Measurements from ENCODE around the gene ITPK1.

ITPK1 gene

DNA sequence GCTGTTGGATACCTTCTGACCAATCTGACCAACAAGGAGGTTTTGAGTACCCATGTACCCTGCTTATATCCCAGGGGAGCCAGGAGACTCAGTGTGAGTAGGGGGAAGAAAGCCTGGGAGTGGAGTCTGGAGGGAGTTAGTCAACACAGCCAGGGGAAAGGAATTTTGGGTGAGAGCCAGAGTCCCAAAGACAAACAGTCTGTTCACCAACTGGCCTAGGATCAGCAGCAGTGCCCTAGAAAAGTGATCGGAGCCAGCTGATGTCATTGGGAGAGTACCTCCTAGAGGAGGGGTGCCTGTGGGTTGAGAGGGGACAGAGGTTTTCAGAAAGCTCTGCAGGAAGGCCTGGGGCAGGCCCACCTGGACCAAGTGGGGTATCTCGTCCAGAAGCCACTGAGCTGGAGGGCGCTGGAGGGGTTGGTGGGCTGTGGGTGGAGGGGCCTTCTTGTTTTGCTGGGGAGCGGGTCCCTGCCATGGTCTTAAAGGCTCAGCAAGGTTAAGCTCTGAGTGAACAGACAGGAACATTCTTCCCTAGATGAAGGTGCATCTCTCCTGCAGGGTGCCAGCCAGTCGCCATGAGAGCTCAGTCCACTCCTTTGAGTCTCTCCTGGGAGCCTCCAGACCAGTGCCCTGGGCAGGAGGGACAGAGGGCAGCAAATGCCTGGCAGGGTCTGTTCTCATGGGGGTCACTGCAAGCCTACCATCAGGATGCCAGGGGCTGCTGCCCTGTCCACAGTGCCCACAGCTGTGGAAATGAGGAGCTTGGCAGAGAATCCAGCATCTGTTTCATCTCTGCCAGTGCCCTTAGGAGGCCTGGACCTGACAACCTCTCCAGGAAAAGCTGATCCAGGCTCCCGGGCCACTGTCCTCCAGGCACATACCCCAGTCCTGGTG, 129.2 kb downstream of the ITPK1 start:
- H3K23ac ChIP-seq (ENCODE audit: low read length): no peak overlapping the region
- no peaks in the 10 kb centered on the region for H3K4me1 ChIP-seq (ENCODE audit: control insufficient read depth, low read depth, low read length)
- no peak overlapping the region for H3K4ac ChIP-seq (ENCODE audit: low read depth, low read length)
- no CpG with 5 or more reads among the region's 6 CpGs for WGBS (ENCODE audit: extremely low coverage, insufficient coverage, low lambda C conversion rate)
- no peak overlapping the region for H2BK5ac ChIP-seq (ENCODE audit: low read length)
- no peak overlapping the region for H4K5ac ChIP-seq (ENCODE audit: low read length)
- no peaks in the 10 kb centered on the region for H3K36me3 ChIP-seq (ENCODE audit: control insufficient read depth, insufficient read depth, low read length)
- no peak overlapping the region for H2BK120ac ChIP-seq (ENCODE audit: low read depth, low read length)
- DNase-seq: no peak
- no peak overlapping the region for H3K56ac ChIP-seq (ENCODE audit: low read length)
- H3K4me2 ChIP-seq (ENCODE audit: low read length): no peak overlapping the region
- H3K79me2 ChIP-seq (ENCODE audit: control insufficient read depth, insufficient read depth, low read length): no peaks in the 10 kb centered on the region
- H4K8ac ChIP-seq (ENCODE audit: low read depth, low read length): no peak overlapping the region
- H3K18ac ChIP-seq (ENCODE audit: low read length): no peak overlapping the region
- no peak overlapping the region for H3K4me3 ChIP-seq (ENCODE audit: low read length)
- H3K9ac ChIP-seq (ENCODE audit: low read length): no peak overlapping the region
- H2AK5ac ChIP-seq (ENCODE audit: low read length): no peak overlapping the region
- H3K27ac ChIP-seq (ENCODE audit: low read depth, low read length): no peak overlapping the region
- no peak overlapping the region for H2BK15ac ChIP-seq (replicated peaks; ENCODE audit: low read depth)
- H3K27me3 ChIP-seq (ENCODE audit: insufficient read depth, low read length, poor library complexity): no peaks in the 10 kb centered on the region
- no peaks in the 10 kb centered on the region for H3K79me1 ChIP-seq (ENCODE audit: low read length)

- no peak overlapping the region for H3K56ac ChIP-seq (ENCODE audit: low read length)
- no peak overlapping the region for H4K5ac ChIP-seq (ENCODE audit: low read length)
- H3K18ac ChIP-seq (ENCODE audit: low read length): no peak overlapping the region
- no peak overlapping the region for H4K8ac ChIP-seq (ENCODE audit: low read depth, low read length)
- no CpG with 5 or more reads among the region's 4 CpGs for WGBS (ENCODE audit: extremely low coverage, insufficient coverage, low lambda C conversion rate)
- H3K79me2 ChIP-seq (ENCODE audit: control insufficient read depth, insufficient read depth, low read length): no peaks in the 10 kb centered on the region
- no peak overlapping the region for H3K23ac ChIP-seq (ENCODE audit: low read length)
- H3K9ac ChIP-seq (ENCODE audit: low read length): no peak overlapping the region
- H3K4me3 ChIP-seq (ENCODE audit: low read length): no peak overlapping the region
- no peak overlapping the region for H3K27ac ChIP-seq (ENCODE audit: low read depth, low read length)
- no peak overlapping the region for H2BK5ac ChIP-seq (ENCODE audit: low read length)
- H3K36me3 ChIP-seq (ENCODE audit: control insufficient read depth, insufficient read depth, low read length): no peaks in the 10 kb centered on the region
- H3K4me2 ChIP-seq (ENCODE audit: low read length): no peak overlapping the region
- no peak overlapping the region for H3K4ac ChIP-seq (ENCODE audit: low read depth, low read length)
- H3K27me3 ChIP-seq (ENCODE audit: insufficient read depth, low read length, poor library complexity): no peaks in the 10 kb centered on the region
- H3K79me1 ChIP-seq (ENCODE audit: low read length): no peaks in the 10 kb centered on the region
- no peak for DNase-seq
- no peak overlapping the region for H2BK120ac ChIP-seq (ENCODE audit: low read depth, low read length)
- no peaks in the 10 kb centered on the region for H3K4me1 ChIP-seq (ENCODE audit: control insufficient read depth, low read depth, low read length)
- no peak overlapping the region for H2AK5ac ChIP-seq (ENCODE audit: low read length)
- H2BK15ac ChIP-seq (replicated peaks; ENCODE audit: low read depth): no peak overlapping the region
Observed at GRCh38 chr14:92985521-92985920, 130.2 kb downstream of the ITPK1 start.

- H2AK5ac ChIP-seq (ENCODE audit: low read length): no peak overlapping the region
- H4K5ac ChIP-seq (ENCODE audit: low read length): no peak overlapping the region
- H2BK5ac ChIP-seq (ENCODE audit: low read length): no peak overlapping the region
- H3K79me2 ChIP-seq (ENCODE audit: control insufficient read depth, insufficient read depth, low read length): no peaks in the 10 kb centered on the region
- H3K79me1 ChIP-seq (ENCODE audit: low read length): no peaks in the 10 kb centered on the region
- DNase-seq: no peak
- H3K4me1 ChIP-seq (ENCODE audit: control insufficient read depth, low read depth, low read length): no peaks in the 10 kb centered on the region
- H3K9ac ChIP-seq (ENCODE audit: low read length): no peak overlapping the region
- H4K8ac ChIP-seq (ENCODE audit: low read depth, low read length): no peak overlapping the region
- H2BK15ac ChIP-seq (replicated peaks; ENCODE audit: low read depth): no peak overlapping the region
- H3K23ac ChIP-seq (ENCODE audit: low read length): no peak overlapping the region
- H3K27me3 ChIP-seq (ENCODE audit: insufficient read depth, low read length, poor library complexity): no peaks in the 10 kb centered on the region
- no peak overlapping the region for H3K27ac ChIP-seq (ENCODE audit: low read depth, low read length)
- no peak overlapping the region for H3K4ac ChIP-seq (ENCODE audit: low read depth, low read length)
- WGBS (ENCODE audit: extremely low coverage, insufficient coverage, low lambda C conversion rate): no CpG with 5 or more reads among the region's 4 CpGs
- no peak overlapping the region for H2BK120ac ChIP-seq (ENCODE audit: low read depth, low read length)
- no peaks in the 10 kb centered on the region for H3K36me3 ChIP-seq (ENCODE audit: control insufficient read depth, insufficient read depth, low read length)
- no peak overlapping the region for H3K4me3 ChIP-seq (ENCODE audit: low read length)
- H3K18ac ChIP-seq (ENCODE audit: low read length): no peak overlapping the region
- no peak overlapping the region for H3K56ac ChIP-seq (ENCODE audit: low read length)
- H3K4me2 ChIP-seq (ENCODE audit: low read length): no peak overlapping the region
Observed at GRCh38 chr14:92984896-92985295, 130.8 kb downstream of the ITPK1 start.

DNA sequence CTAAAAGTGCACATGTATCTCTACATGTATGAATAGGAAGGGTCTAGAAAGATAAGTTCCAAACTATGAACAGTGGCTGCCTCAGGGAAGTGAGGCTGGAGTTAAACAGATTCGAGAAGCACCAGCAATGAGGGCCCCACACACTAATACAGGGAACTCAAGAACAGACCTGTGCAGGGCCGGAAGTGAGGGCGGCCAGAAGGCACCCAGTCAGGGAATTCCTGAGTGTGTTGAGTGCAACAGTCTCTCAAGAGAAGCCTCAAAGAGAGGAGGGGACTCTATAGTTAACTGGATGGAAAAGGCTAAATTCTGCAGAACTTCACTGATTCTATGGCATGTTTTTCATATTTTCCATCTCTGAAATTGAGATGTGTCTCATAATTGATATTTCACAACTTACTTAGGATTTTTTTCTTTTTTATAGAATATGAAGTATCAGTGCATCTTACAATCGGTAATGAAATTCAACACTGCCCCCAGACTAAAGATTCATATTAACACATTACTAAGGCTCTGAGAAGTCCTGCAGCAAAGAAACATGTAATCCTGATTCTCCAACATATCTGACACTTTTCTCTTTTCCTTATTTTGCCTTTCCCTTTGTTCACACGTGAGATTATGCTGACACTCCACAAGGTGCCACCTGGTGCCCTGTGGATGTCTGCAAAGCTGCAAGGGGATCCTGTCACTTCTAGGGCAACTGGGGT, 131.5 kb downstream of the ITPK1 start:
- Histone ChIP-seq H3K9ac (ENCODE audit: low read length) (no peak overlapping the region), H3K56ac (ENCODE audit: low read length) (no peak overlapping the region), H3K27ac (ENCODE audit: low read depth, low read length) (no peak overlapping the region), H3K4me1 (ENCODE audit: control insufficient read depth, low read depth, low read length) (no peaks in the 10 kb centered on the region), H4K8ac (ENCODE audit: low read depth, low read length) (no peak overlapping the region), H3K27me3 (ENCODE audit: insufficient read depth, low read length, poor library complexity) (no peaks in the 10 kb centered on the region), H2AK5ac (ENCODE audit: low read length) (no peak overlapping the region), H2BK5ac (ENCODE audit: low read length) (no peak overlapping the region), H2BK120ac (ENCODE audit: low read depth, low read length) (no peak overlapping the region), H3K23ac (ENCODE audit: low read length) (no peak overlapping the region), H3K4ac (ENCODE audit: low read depth, low read length) (no peak overlapping the region), H3K4me3 (ENCODE audit: low read length) (no peak overlapping the region), H3K4me2 (ENCODE audit: low read length) (no peak overlapping the region), H3K79me1 (ENCODE audit: low read length) (no peaks in the 10 kb centered on the region), H4K5ac (ENCODE audit: low read length) (no peak overlapping the region), H3K18ac (ENCODE audit: low read length) (no peak overlapping the region), H2BK15ac (replicated peaks; ENCODE audit: low read depth) (no peak overlapping the region), H3K79me2 (ENCODE audit: control insufficient read depth, insufficient read depth, low read length) (no peaks in the 10 kb centered on the region), H3K36me3 (ENCODE audit: control insufficient read depth, insufficient read depth, low read length) (no peaks in the 10 kb centered on the region)
- no CpG with 5 or more reads among the region's 5 CpGs for WGBS (ENCODE audit: extremely low coverage, insufficient coverage, low lambda C conversion rate)
- DNase-seq: no peak

DNA sequence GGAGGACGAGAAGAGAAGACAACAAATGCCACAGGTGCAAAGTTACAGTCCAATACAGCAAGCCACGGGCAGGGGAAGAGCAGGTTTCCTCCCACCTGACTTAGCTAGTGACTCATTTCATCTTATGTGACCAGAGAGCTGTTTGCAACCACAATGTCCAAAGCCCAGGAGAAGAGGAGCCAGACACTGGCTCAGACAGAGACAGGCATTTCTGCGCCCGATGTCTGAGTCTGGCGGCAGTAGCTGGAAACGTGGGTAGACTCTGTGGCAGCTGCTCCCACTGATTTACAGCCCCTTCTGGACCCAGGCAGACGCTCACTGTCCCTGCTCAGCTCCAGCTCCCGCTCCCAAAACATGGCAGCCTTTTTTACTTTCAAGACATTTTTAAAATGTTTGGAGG, 132.8 kb downstream of the ITPK1 start:
- Histone ChIP-seq H4K5ac (ENCODE audit: low read length) (no peak overlapping the region), H3K9ac (ENCODE audit: low read length) (no peak overlapping the region), H2BK15ac (replicated peaks; ENCODE audit: low read depth) (no peak overlapping the region), H4K8ac (ENCODE audit: low read depth, low read length) (no peak overlapping the region), H3K56ac (ENCODE audit: low read length) (no peak overlapping the region), H3K18ac (ENCODE audit: low read length) (no peak overlapping the region), H3K4me3 (ENCODE audit: low read length) (no peak overlapping the region), H3K27me3 (ENCODE audit: insufficient read depth, low read length, poor library complexity) (no peaks in the 10 kb centered on the region), H3K23ac (ENCODE audit: low read length) (no peak overlapping the region), H3K36me3 (ENCODE audit: control insufficient read depth, insufficient read depth, low read length) (no peaks in the 10 kb centered on the region), H3K4me1 (ENCODE audit: control insufficient read depth, low read depth, low read length) (no peaks in the 10 kb centered on the region), H3K27ac (ENCODE audit: low read depth, low read length) (no peak overlapping the region), H3K79me2 (ENCODE audit: control insufficient read depth, insufficient read depth, low read length) (no peaks in the 10 kb centered on the region), H3K4ac (ENCODE audit: low read depth, low read length) (no peak overlapping the region), H3K79me1 (ENCODE audit: low read length) (no peaks in the 10 kb centered on the region), H2BK5ac (ENCODE audit: low read length) (no peak overlapping the region), H3K4me2 (ENCODE audit: low read length) (no peak overlapping the region), H2AK5ac (ENCODE audit: low read length) (no peak overlapping the region), H2BK120ac (ENCODE audit: low read depth, low read length) (no peak overlapping the region)
- no peak for DNase-seq
- WGBS (ENCODE audit: extremely low coverage, insufficient coverage, low lambda C conversion rate): no CpG with 5 or more reads among the region's 8 CpGs
